Activated CD4-positive, alpha-beta T cell treated with anti-CD3 and anti-CD28 coated beads for 36 hours (primary cell): ENCODE results near the gene GLCE. TPM values are rescaled to one million over a fixed set of nuclear protein-coding genes. Genes with fewer than 3 reads are reported as not detected.

Source experiments
- ATAC-seq: fragments of 200-7000 bp; cut with Tn5 transposase; one replicate; pipeline ENCODE4 v1.10.0; 2021; ENCODE audit warnings: mild to moderate bottlenecking, moderate library complexity
- CTCF ChIA-PET: fragments of 350-600 bp; sonication (Branson Sonifier 250); formaldehyde crosslinking; loops from one replicate; lab custom pipeline; 2021; ENCODE audit warnings: antibody characterized with exemption; lab: Charles Lee
- POLR2A ChIA-PET: fragments of 350-600 bp; sonication (Branson Sonifier 250); formaldehyde crosslinking; loops from one replicate; lab custom pipeline; 2021; ENCODE audit warnings: antibody characterized with exemption, inconsistent platforms; lab: Charles Lee
- DNase-seq: peaks from one replicate; pipeline ENCODE4 v3.0.0-alpha.2; 2020
- H3K27ac Mint-ChIP-seq: one replicate; pipeline ENCODE4 v1.8.0; 2021; ENCODE audit warnings: mixed read lengths
- H3K27me3 Mint-ChIP-seq: one replicate; pipeline ENCODE4 v1.8.0; 2021; ENCODE audit warnings: mixed read lengths
- H3K36me3 Mint-ChIP-seq: one replicate; pipeline ENCODE4 v1.8.0; 2021; ENCODE audit warnings: low read depth, mixed read lengths
- H3K4me1 Mint-ChIP-seq: one replicate; pipeline ENCODE4 v1.8.0; 2021; ENCODE audit warnings: mixed read lengths
- H3K4me3 Mint-ChIP-seq: one replicate; pipeline ENCODE4 v1.8.0; 2021; ENCODE audit warnings: mild to moderate bottlenecking, moderate library complexity, mixed read lengths
- H3K9me3 Mint-ChIP-seq: one replicate; pipeline ENCODE4 v1.8.0; 2021; ENCODE audit warnings: low read depth, mixed read lengths
- intact Hi-C, 2 experiments: fragments of 100-400 bp; cut with DNase I in 1 of 2; cut with micrococcal nuclease in 1 of 2; formaldehyde crosslinking; loops; one replicate each; pipeline versions ENCODE4 v1.14.2 to v1.15.1; 2022 to 2024; cut with DNase I, micrococcal nuclease
- total RNA-seq, 2 experiments: library from RNA; stranded (reverse); gene quantifications; one replicate each; pipeline ENCODE4 v1.2.3, GENCODE V29; 2021

GLCE gene
- total RNA-seq, 2 experiments from 2014 or later, result 3.6 to 4.2 TPM

DNA sequence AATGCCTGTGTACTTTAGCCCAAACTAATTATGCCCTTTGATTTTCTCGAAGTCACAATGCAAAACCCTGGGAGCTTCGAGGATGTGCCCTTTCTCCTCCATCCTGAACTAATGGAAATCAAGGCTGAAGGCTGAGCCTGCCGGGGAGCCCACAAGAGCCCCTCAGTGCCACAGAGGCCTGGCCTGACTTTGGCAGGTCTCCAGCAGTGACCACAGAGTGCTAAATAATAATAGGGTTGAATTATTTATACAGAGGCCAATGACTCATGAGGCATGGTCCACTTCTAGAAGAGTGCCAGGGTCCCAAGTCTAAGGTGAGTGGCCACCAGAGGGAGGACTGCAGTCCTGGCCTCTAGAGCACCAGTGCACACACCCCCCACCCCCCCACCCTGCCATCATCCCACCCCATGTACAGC is 19.1 kb upstream of the GLCE start:
- Mint-ChIP-seq H3K36me3 (no peaks in the 10 kb centered on the region), H3K4me3 (no peak overlapping the region), H3K27ac (no peak overlapping the region), H3K9me3 (no peaks in the 10 kb centered on the region), H3K27me3 (peaks cover 33% of the 10 kb centered on the region), H3K4me1 (no peaks in the 10 kb centered on the region)
- ChIA-PET POLR2A (no interaction called here), CTCF (no interaction called here)
- intact Hi-C loops, result no loop called here
- DNase-seq (no peak), ATAC-seq (no peak)

- ATAC-seq, result no peak
- no peaks in the 10 kb centered on the region for H3K9me3 Mint-ChIP-seq
- ChIA-PET POLR2A (no interaction called here), CTCF (interaction anchor here (1.0 kb wide), 1 partner anchor 110 kb away, joined by 3 read pairs; no protein-coding TSS in a partner anchor)
- H3K4me3 Mint-ChIP-seq, result no peak overlapping the region
- H3K27ac Mint-ChIP-seq, result no peak overlapping the region
- H3K4me1 Mint-ChIP-seq, result no peaks in the 10 kb centered on the region
- intact Hi-C loops, result no loop called here
- no peaks in the 10 kb centered on the region for H3K36me3 Mint-ChIP-seq
- DNase-seq, result no peak
- peaks cover 36% of the 10 kb centered on the region for H3K27me3 Mint-ChIP-seq
Observed at GRCh38 chr15:69141833-69142232, 18.6 kb upstream of the GLCE start.

DNA sequence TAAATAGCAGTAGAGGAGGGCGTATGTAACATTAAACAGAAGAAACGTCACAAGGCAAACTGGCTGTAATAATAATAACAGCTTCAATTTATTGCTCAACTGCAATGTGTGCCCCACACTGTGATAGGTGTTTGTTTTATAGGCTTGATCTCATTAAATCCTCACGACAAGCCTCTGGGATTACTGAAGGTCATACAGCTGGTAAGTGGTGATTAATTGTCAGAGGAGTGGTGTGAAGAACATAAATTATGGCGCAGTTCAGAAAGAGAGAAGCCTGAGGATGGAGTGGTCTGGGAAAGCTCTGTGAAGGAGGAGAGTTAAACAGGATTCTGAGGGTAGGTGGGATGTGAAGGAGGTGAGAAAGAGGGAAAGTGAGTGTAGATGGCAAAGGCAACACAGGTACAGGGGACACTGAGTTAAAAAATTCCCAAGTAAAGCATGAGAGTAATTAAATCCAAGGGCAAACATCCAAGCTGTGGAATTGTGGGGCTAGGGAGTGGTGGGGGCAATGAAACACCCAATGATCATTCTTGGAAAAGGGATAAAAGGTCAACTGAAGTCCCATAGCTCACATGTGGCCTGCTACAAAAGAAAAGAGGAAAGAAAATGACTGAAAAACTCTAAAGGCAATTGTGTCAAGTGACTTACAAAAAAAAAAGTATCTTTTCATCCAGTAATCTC is 16.5 kb upstream of the GLCE start:
- ChIA-PET POLR2A (no interaction called here), CTCF (interaction anchor here (0.6 to 0.7 kb wide), 3 partner anchors 24 to 284 kb away, joined by 3 to 4 read pairs (median 3); no protein-coding TSS in a partner anchor)
- Mint-ChIP-seq H3K4me3 (no peak overlapping the region), H3K27ac (no peak overlapping the region), H3K27me3 (peaks cover 40% of the 10 kb centered on the region), H3K4me1 (no peaks in the 10 kb centered on the region), H3K36me3 (no peaks in the 10 kb centered on the region), H3K9me3 (no peaks in the 10 kb centered on the region)
- intact Hi-C loops, result no loop called here
- no peak for ATAC-seq
- no peak for DNase-seq

DNA sequence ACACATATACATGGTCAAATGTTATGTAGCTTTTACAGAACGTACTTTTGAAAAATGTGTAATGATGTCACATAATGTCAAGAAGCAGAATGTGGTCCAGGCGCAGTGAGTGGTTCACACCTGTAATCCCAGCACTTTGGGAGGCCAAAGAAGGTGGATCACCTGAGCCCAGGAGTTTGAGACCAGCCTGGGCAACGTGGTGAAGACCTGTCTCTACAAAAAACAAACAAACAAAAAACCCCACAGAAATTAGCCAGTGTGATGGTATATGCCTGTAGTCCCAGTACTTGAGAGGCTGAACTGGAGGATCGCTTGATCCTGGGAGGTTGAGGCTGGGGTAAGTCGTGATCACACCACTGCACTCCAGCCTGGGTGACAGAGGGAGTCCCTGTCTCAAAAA is 15.9 kb upstream of the GLCE start:
- ChIA-PET CTCF (interaction anchor here (0.6 to 0.7 kb wide), 2 partner anchors 25 to 283 kb away, joined by 3 read pairs; no protein-coding TSS in a partner anchor), POLR2A (no interaction called here)
- Mint-ChIP-seq H3K9me3 (no peaks in the 10 kb centered on the region), H3K4me3 (no peak overlapping the region), H3K27ac (no peak overlapping the region), H3K4me1 (no peaks in the 10 kb centered on the region), H3K36me3 (no peaks in the 10 kb centered on the region), H3K27me3 (peaks cover 39% of the 10 kb centered on the region)
- no peak for DNase-seq
- ATAC-seq, result no peak
- intact Hi-C loops, result no loop called here

DNA sequence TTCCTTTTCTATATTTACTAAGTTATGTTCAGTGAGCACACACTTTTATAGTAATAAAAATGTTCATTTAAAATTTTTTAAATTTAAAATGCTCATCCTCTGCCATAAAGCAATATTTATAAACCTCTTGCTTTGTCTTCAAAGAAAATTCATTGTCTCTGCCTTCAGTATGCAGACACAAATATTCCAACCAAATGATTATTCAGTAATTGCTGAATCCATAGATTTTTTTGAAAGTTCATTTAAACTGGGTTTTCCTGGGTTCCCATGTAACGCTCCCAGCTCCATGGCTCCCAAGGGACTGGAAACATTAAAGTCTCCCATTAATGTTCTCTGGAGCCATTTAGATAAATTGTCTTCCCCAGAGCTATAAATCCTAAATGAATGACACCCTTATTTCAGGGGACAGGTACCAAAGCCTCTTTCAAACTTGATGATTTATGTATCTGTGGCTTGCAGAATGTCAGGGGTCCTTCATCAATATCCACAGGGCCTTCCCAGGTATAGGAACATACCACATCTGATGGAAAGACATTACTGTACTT is 15.2 kb upstream of the GLCE start:
- ATAC-seq (no peak), DNase-seq (no peak)
- ChIA-PET POLR2A (no interaction called here), CTCF (interaction anchor here (1.0 to 1.1 kb wide), 2 partner anchors 12 to 249 kb away, joined by 3 to 4 read pairs; no protein-coding TSS in a partner anchor)
- no peak overlapping the region for H3K4me3 Mint-ChIP-seq
- peaks cover 46% of the 10 kb centered on the region for H3K27me3 Mint-ChIP-seq
- no peaks in the 10 kb centered on the region for H3K4me1 Mint-ChIP-seq
- no peak overlapping the region for H3K27ac Mint-ChIP-seq
- no peaks in the 10 kb centered on the region for H3K9me3 Mint-ChIP-seq
- intact Hi-C loops, result no loop called here
- no peaks in the 10 kb centered on the region for H3K36me3 Mint-ChIP-seq

- intact Hi-C loops, result no loop called here
- CTCF ChIA-PET, result interaction anchor here (1.0 to 1.1 kb wide), 2 partner anchors 11 to 249 kb away, joined by 3 to 4 read pairs; no protein-coding TSS in a partner anchor
- Mint-ChIP-seq H3K4me3 (no peak overlapping the region), H3K4me1 (no peaks in the 10 kb centered on the region), H3K27ac (no peak overlapping the region), H3K27me3 (peaks cover 51% of the 10 kb centered on the region), H3K9me3 (no peaks in the 10 kb centered on the region), H3K36me3 (no peaks in the 10 kb centered on the region)
- POLR2A ChIA-PET, result no interaction called here
- DNase-seq, result no peak
- no peak for ATAC-seq
Observed at GRCh38 chr15:69145694-69146492, 14.5 kb upstream of the GLCE start.

GRCh38 chr15:69146724-69147435 is 13.6 kb upstream of the GLCE start:
- H3K27me3 Mint-ChIP-seq, result peaks cover 51% of the 10 kb centered on the region
- no peak overlapping the region for H3K4me3 Mint-ChIP-seq
- ChIA-PET CTCF (no interaction called here), POLR2A (no interaction called here)
- DNase-seq, result no peak
- intact Hi-C loops, result no loop called here
- no peaks in the 10 kb centered on the region for H3K4me1 Mint-ChIP-seq
- no peak overlapping the region for H3K27ac Mint-ChIP-seq
- no peaks in the 10 kb centered on the region for H3K36me3 Mint-ChIP-seq
- no peak for ATAC-seq
- H3K9me3 Mint-ChIP-seq, result no peaks in the 10 kb centered on the region

DNA sequence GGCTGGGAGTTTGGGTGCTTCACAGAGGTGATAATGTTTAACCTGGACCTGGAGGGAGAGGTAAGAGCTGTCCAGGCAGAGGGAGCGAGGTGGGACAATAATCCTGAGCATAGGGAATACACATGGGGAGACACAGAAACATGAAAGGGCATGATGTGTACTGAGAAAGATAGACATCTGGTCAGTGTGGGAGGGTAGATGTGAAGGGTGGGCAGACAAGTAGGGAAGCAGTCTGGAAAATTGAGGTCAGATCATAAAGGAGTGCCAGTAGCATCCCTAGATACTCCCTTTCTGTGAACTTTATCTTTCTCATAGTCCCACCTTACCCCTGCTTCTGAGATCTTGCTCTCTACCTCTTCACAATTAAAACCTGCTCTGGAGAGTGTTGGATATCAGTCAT is 12.0 kb upstream of the GLCE start:
- ChIA-PET POLR2A (no interaction called here), CTCF (no interaction called here)
- Mint-ChIP-seq H3K27me3 (peaks cover 44% of the 10 kb centered on the region), H3K4me3 (no peak overlapping the region), H3K4me1 (no peaks in the 10 kb centered on the region), H3K27ac (no peak overlapping the region), H3K9me3 (no peaks in the 10 kb centered on the region), H3K36me3 (no peaks in the 10 kb centered on the region)
- intact Hi-C loops, result no loop called here
- ATAC-seq (no peak), DNase-seq (no peak)

DNA sequence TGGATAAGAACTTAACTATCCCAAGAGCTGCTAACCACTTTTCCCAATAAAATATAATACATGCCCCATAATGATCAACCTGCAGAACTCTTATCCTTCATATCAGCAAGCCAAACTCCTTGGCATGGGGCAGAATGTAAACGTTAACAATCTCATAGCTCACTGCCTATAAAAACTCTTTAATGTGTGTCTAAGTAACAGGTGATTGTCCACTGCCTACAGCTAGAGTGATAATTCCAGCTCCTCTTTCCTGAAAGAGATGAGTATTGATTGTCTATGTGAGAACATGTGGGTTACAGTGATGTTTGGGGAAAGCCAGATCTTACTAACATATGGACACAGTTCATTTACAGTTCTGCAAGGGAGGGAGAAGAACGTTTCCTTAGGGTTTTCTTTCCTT is 11.3 kb upstream of the GLCE start:
- Mint-ChIP-seq H3K4me1 (no peaks in the 10 kb centered on the region), H3K4me3 (no peak overlapping the region), H3K27me3 (peaks cover 40% of the 10 kb centered on the region), H3K9me3 (no peaks in the 10 kb centered on the region), H3K36me3 (no peaks in the 10 kb centered on the region), H3K27ac (no peak overlapping the region)
- intact Hi-C loops, result no loop called here
- ChIA-PET POLR2A (no interaction called here), CTCF (interaction anchor here (0.6 kb wide), 1 partner anchor 42 kb away, joined by 3 read pairs; no protein-coding TSS in a partner anchor)
- DNase-seq (no peak), ATAC-seq (no peak)

- Mint-ChIP-seq H3K9me3 (no peaks in the 10 kb centered on the region), H3K27me3 (peaks cover 44% of the 10 kb centered on the region), H3K4me3 (no peak overlapping the region), H3K27ac (no peak overlapping the region), H3K36me3 (no peaks in the 10 kb centered on the region), H3K4me1 (no peaks in the 10 kb centered on the region)
- ChIA-PET CTCF (interaction anchor here (0.6 kb wide), 1 partner anchor 43 kb away, joined by 4 read pairs; no protein-coding TSS in a partner anchor), POLR2A (no interaction called here)
- ATAC-seq (no peak), DNase-seq (no peak)
- intact Hi-C loops, result no loop called here
Observed at GRCh38 chr15:69149803-69150202, 10.6 kb upstream of the GLCE start.

DNA sequence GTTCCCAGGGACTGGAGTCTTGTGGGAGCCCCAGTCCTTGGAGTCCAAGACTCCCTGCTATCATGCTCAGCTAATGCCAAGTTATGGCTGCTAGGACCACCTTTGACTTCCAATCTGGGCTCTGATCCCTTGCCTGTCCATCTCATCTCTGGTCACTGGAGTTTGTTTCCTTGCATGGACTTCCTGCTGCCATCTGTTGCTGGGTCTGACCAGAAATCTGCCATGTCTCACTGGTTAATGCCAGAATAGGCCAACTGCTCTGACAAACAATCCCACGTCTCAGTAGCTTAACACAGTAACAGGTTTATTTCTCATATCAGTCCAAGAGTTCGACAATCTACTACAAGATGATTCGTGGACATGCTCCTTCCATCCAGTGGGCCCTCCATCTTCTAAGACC is 10.1 kb upstream of the GLCE start:
- ChIA-PET POLR2A (no interaction called here), CTCF (interaction anchor here (0.6 kb wide), 1 partner anchor 43 kb away, joined by 4 read pairs; no protein-coding TSS in a partner anchor)
- intact Hi-C loops, result no loop called here
- H3K36me3 Mint-ChIP-seq, result no peaks in the 10 kb centered on the region
- DNase-seq (no peak), ATAC-seq (no peak)
- no peaks in the 10 kb centered on the region for H3K9me3 Mint-ChIP-seq
- peaks cover 45% of the 10 kb centered on the region for H3K27me3 Mint-ChIP-seq
- no peaks in the 10 kb centered on the region for H3K4me1 Mint-ChIP-seq
- no peak overlapping the region for H3K27ac Mint-ChIP-seq
- H3K4me3 Mint-ChIP-seq, result no peak overlapping the region
